HuH-7 (cell line): ENCODE measurements around the gene RFX8.
A peak's percentile ranks its signal among the peaks of the same experiment; 100 is the strongest.

Source experiments
- DNase-seq: peaks from one replicate; pipeline ENCODE4 v3.0.0; 2011; ENCODE audit warnings: low spot score

The RFX8 gene

DNA sequence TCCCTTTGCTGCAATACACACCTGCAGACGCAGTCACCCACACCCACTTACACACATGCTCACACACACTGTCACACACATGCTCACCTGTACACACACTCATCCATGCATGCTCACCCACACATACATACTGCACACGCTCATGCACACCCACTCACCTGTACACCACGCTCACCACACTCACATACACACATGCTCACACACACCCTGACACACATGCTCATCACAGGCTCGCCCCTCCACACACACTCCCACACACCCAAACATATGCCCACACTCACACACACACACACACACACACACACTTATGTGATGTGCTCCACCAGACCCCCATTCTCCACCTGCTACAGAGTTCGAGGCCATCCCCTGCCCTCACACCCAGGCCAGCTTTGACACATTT lies 64.8 kb downstream of the RFX8 start:
- DNase-seq = no peak

DNA sequence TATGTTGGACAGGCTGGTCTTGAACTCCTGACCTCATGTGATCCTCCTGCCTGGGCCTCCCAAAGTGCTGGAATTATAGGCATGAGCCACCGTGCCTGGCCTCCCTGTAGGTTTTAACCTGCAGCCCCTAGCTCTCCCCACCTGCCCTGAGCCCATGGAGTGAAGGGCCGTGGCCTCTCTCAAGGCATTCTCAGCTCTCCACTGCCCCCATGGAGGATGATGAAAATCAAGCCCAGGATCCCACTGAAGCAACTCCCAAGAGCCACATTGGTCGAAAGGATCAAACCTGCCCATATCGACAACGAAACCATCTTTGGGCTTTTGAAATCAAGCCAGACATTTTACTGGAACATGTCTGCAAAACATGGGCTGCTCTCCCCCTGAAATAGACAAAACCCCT lies 65.2 kb downstream of the RFX8 start:
- DNase-seq = no peak

GRCh38 chr2:101408925-101409324 lies 66.0 kb downstream of the RFX8 start:
- no peak for DNase-seq

GRCh38 chr2:101405351-101405899 lies 69.5 kb downstream of the RFX8 start:
- DNase-seq = no peak

DNA sequence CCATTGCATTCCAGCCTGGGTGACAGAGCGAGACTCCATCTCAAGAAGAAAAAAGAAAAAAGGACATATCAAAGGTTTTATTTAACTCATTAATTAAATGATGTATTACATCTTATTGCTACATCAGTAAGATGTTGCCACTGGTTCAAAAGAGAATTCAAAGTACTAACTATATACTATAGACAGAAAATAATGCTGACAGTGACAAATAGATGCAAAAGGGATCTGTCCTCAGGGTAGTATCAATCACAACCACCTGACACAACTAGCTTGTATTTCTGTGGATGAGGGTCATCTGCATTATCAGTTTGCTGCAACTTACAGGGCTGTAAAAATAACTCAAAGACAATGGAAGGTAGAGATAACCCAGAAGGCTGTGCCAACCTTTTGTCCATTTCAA lies 71.2 kb downstream of the RFX8 start:
- no peak for DNase-seq

GRCh38 chr2:101402630-101403029 lies 72.3 kb downstream of the RFX8 start:
- no peak for DNase-seq

- peak; percentile 45 for DNase-seq
Measured at GRCh38 chr2:101401906-101402305, 73.0 kb downstream of the RFX8 start.

- DNase-seq = no peak
Measured at GRCh38 chr2:101401326-101401665, 73.6 kb downstream of the RFX8 start.

GRCh38 chr2:101400506-101401325 lies 74.2 kb downstream of the RFX8 start:
- no peak for DNase-seq

GRCh38 chr2:101400048-101400447 lies 74.9 kb downstream of the RFX8 start:
- no peak for DNase-seq

DNA sequence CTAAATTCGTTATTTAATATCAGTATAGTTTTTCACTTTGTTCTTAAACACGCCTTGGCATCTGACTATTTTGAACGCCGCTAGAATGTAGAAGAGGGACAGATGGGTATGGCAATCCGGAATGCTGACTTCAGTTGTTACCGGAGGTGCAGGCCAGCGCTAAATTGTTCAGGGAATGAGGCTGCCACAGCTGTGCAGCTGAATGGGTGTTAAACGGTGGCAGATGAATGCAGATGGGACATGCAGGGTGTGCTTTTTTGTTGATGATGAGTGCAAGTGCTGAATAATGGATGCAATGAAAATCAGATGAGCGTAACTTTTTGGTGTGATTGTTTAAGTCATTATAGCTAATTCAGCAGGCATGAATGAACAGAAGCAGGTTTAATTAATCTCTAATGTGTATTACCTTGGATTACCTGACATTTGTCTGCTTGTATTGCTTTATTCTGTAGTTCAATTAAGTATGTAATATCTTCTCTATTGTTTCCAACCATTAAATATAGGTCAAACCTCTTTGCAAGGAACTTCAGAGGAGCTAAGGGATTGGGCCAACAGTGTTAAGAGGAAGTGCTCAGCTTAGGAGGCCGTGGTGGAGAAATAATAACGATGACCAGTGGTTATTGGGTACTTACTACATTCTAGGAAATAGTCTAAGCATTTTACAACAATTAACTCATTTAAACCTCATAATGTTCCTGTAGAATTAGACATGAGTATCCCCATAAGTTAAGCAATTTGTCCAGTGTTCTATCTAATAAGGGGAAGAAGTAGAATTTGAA lies 75.7 kb downstream of the RFX8 start:
- no peak for DNase-seq

DNA sequence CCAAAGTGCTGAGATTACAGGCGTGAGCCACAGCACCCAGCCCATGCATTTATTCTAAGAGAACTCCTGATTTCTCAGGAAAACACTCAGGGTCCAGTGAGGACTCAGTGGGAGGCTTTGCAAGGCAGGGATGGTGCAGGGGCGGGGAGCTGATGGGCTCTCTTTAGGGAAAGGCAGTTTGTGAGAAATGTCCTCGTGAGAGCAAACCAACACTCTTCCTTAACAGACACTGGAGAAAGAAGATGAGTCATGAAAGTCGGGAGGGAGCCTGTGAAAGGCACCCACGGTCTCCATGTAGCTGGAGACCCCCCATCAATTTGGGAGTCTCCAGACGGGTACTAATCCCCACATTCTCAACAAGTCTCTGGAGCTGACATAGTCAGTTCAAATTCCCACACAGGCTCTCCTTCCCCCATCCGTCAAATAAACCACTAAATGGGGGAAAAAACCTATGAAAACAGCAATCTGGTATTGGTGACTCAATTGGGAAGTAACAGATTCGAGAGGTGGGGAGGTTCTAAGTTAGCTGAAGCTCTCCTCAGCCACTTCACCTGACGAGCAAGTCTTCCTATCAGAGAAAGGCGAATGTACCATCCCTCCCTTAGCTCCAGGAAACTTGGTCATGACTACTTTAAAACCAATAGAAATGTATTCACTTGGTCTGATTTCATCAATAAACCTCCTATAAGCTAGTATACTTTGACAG lies 76.6 kb downstream of the RFX8 start:
- DNase-seq = no peak

- no peak for DNase-seq
Measured at GRCh38 chr2:101396316-101396717, 78.6 kb downstream of the RFX8 start.

- no peak for DNase-seq
Measured at GRCh38 chr2:101395545-101396315, 79.2 kb downstream of the RFX8 start.

- no peak for DNase-seq
Measured at GRCh38 chr2:101388232-101388631, 86.7 kb downstream of the RFX8 start.

- peak; percentile 90 for DNase-seq
Measured at GRCh38 chr2:101387151-101387834, 87.6 kb downstream of the RFX8 start, which contains the start of gene CREG2. Gene CREG2, minus strand, starts transcription at chr2:101387503. Its CDS starts 46 bp downstream, at chr2:101387457.

- DNase-seq = peak; percentile 39
Measured at GRCh38 chr2:101386599-101387150, 88.2 kb downstream of the RFX8 start.

DNA sequence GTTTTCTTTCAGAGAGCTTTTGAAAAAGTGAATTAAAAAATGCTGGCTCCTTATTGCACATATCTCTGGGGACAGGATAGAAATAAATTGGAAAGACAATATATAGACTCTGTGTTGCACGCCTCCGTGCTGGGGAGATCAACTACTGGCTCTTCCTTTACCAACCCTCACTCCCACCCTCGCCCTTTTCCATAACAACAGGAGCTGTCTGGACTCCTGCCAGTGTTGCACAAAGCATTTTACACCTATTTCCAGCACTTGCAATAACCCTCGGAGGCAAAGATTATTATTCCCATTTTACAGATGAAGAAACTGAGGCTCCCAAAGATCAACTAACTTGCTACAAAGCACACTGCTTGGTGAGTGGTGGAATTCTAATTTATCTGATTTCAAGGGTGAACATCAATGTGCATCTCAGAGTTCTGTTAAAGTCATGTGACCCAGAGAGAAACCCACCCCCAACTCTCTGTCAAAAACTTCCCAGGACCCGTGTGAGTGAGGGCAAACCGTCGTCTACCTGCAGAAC lies 91.8 kb downstream of the RFX8 start:
- no peak for DNase-seq

DNA sequence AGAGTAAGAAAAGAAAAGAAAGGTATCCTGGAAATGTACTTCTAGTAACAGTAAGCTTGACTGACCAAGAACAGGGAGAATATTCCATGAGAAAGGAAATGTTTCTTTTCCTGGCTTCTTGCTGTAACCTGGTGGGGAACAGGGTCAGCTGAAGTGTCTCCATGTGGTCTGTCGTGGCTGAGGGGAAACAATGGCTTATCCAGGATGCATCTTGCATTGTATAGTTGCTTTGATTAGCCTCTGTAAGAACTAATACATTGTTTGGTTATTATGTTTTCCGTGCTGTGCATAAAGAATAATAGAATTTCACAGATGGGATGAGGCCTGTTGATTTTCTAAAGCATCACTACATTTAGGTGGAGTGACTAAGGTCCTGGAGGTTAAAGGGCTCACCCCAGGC lies 92.5 kb downstream of the RFX8 start:
- DNase-seq = no peak

DNA sequence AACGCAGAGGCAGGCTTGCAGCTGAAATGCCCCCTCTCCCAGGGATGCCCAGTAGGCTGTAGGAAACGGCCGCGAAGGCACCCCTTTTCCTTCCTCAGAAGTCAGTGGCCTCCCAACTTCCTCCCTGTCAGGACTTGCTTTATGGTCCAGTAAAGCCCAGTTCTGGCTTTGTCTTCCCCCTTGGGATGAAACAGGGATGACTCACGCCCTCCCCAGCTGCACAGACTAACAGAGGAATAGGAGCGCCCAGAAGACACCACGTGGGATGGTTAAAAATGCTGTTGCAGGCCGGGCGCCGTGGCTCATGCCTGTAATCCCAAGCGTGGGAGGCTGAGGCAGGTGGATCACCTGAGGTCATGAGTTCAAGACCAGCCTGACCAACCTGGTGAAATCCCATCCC lies 94.5 kb downstream of the RFX8 start:
- DNase-seq = no peak

- no peak for DNase-seq
Measured at GRCh38 chr2:101379091-101379490, 95.8 kb downstream of the RFX8 start.
